ENCODE data around the gene IQSEC3.
"Not testable (repeated sequence)": the region's sequence is repeated elsewhere in the genome, so short reads cannot be mapped to it uniquely, and the experiment has no call there.

IQSEC3 gene

DNA sequence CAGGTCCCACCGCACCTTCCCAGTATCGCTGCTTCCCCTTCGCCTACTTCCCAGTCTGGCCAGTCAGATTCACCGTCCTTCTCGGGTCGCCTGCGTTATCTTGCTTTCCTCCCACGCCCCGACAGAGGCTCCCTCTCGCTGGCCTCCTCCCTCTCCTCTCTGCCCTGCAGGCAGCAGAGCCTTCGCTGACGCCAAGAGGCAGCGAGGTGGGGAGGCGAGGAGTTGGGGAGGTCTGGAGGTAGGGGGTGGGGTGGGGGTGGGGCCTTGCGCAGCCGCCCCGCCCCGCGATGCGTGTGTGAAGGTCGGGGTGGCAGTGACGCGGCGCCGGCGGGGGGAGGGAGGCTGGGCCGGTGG, at the start of gene IQSEC3:
IQSEC3 (plus strand) TSS at position 340 of the 354 bp plus-strand sequence. CDS start 116 bp downstream, outside the sequence.
- not testable (repeated sequence) for DNase-seq

DNA sequence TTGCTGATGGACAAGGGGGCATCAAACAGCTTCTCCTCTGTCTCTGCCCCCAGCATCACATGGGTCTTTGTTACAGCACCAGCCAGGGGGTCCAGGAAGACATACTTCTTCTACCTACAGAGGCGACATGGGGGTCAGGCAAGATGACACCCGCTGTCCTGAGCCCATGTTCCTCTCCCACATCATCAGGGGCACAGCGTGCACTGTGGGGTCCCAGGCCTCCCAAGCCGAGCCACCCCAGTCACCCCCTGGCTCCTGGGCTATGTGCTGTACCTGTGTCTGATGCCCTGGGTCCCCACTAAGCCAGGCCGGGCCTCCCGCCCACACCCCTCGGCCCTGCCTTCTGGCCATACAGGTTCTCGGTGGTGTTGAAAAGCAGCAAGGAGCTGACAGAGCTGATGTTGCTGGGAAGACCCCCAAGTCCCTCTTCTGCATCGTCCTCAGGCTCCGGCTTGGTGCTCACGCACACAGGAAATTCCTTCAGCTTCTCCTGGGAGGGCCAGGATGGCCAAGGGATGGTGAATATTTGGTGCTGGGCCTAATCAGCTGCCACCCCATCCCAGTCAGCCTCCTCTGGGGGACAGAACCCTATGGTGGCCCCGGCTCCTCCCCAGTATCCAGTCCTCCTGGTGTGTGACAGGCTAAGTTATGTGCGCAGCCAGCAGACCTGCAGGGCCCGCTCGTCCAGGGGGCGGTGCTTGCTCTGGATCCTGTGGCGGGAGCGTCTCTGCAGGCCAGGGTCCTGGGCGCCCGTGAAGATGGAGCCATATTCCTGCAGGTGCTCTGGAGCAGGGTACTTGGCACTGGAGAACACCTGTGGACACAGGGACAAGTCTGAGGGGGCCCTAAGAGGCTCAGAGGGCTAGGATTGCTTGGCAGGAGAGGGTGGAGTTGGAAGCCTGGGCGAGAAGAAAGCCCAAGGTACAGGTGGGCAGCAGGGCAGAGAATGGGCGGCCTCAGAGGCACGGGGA, 48.9 kb upstream of the IQSEC3 start:
- not testable (repeated sequence) for DNase-seq

DNA sequence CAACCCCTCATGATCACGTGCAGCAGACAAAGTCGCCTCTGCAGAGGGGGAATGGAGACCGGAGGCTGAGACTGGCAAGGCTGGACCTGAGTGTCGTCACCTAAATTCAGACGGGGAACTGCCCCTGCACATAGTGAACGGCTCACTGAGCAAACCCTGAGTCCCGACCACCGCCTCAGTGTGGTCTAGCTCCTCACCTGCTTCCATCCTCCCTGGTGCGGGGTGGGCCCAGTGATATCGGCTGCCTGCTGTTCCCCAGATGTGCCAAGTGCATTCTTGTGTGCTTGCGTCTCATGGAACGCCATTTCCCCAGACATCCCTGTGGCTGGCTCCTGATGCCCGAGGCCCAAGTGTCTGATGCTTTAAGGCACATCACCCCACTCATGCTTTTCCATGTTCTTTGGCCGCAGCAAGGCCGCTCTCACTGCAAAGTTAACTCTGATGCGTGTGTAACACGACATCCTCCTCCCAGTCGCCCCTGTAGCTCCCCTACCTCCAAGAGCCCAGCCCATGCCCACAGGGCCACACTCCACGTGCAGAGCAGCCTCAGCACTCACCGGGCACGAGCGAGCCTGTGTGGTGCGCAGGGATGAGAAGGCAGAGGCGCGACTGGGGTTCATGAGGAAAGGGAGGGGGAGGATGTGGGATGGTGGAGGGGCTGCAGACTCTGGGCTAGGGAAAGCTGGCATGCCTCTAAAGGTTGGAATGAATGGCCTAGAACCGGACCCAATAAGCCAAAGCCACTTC, 47.6 kb upstream of the IQSEC3 start:
- DNase-seq: not testable (repeated sequence)

DNA sequence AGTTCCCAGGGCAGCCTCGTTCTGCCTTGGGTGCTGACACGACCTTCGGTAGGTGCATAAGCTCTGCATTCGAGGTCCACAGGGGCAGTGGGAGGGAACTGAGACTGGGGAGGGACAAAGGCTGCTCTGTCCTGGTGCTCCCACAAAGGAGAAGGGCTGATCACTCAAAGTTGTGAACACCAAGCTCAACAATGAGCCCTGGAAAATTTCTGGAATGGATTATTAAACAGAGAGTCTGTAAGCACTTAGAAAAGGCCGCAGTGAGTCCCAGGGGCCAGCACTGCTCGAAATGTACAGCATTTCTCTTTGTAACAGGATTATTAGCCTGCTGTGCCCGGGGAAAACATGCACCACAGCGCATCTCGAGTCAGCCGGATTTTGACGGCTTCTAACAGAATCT, 46.7 kb upstream of the IQSEC3 start:
- not testable (repeated sequence) for DNase-seq

DNA sequence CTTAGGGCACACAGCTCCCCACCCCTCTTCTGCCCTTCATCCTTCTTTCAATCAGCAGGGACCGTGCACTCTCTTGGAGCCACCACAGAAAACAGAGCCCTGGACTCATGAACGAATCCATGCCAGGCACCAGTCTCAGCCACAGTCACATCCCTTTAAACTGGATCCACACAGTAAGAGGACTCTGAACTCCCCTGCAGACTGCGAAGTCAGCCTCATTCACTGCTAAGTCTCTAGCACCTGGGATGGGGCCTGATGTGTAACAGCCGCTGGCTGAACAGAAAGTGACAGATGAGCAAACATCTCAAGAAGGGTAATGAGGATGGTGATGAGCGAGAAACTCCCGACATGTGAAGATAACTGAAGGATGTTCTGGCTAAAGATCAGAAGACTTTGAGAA, 45.8 kb upstream of the IQSEC3 start:
- DNase-seq: no peak

DNA sequence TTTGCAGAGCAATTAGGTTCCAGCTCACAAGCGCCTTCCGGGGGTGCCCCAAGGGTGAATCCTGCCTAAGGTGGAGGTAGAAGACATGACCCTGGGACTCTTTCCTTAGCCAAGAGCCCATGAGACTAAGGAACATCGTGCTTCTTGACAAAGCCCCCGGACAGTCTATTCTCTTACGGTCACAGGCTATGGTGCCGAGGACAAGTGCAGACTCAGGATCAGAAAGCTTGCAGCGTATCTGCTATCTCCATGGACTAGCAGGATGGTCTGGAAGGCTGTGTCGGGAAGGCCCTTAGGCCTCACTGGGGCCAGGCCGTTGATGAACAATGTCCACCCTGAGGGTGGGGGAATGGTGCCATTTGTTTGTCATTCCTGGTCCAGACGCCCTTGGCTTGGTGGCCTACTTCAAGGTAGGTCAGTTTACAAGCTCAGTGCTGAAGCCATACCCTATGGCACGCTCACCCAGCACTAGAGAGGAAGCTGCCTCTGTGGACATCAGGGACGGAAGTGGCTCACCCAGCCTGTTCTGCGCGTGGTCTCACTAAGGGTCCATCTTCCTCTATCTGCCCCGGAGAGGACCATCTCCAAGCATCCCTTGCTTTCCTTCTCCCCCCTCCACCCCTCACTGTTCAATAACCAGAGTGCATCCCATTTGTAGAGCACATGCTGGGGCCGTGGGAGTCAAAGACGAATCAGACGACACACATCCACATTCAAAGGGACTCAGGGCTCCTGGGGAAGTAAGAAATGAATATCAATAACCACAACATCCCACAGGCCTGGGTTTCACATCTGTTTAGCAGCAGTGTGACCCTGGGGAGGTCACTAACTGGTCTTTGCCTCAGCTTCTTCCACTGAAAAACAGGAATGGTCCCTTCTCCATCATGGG, 45.0 kb upstream of the IQSEC3 start:
- no peak for DNase-seq

DNA sequence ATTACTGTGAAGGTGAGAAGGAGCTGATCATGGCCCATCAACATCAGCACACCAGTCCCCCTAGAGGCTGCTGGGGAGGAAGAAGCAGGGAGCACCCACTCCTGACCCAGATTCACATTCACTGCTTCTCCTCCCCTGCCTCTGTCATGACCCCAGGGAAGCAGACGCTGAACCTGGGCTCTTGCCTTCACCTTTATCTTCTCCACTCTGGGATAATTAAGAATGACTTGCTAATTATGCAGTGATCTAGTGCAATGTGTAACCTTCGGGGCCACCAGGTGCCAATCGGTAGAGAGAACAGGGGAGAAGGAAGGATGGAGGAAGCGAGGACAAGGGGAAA, 44.4 kb upstream of the IQSEC3 start:
- DNase-seq: no peak

DNA sequence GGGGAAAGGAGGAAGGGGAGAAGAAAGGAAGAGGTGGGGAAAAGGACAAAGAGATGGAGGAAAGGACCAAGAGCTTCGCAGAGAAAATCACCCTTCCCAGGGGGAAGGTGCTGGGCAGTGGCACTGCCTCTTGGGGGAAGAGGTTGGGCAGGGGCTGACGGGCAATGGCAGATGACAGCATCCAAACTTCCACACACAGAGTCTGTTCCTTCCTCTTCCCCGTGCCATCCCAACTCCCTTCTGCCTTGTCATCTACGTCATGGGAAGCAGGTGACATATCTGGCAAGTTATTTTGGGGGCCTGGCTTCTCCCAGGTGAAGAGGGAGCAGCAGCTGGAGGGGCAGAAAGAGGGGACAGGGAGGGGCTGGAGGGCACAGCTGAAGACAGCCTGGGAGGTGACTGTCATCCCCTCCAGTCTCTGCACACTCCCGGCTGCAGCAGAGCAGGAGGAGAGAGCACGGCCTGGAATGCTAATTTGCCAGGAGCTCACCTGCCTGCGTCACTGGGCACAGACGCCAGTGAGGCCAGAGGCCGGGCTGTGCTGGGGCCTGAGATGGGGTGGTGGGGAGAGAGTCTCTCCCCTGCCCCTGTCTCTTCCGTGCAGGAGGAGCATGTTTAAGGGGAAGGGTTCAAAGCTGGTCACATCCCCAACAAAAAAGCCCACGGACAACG, 43.9 kb upstream of the IQSEC3 start:
- no peak for DNase-seq

DNA sequence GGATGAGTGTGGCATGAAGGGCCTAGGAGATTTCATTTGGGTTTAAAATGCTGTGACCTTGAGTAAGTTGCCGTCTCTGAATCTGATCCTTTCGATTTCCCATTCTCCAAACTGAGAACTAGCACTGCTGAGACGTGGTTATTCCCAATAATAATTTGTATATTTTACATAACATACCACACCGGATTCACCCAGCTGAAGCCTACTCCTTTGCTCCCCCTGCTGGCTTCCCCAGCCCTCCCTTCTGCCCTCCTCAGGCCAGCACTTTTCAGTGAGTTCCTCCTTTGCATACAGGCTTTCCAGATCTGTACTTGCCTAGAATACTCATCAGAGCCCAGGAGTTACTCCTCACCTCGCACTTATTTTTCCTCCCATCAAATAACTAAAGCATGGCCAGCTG, 38.7 kb upstream of the IQSEC3 start:
- DNase-seq: not testable (repeated sequence)

DNA sequence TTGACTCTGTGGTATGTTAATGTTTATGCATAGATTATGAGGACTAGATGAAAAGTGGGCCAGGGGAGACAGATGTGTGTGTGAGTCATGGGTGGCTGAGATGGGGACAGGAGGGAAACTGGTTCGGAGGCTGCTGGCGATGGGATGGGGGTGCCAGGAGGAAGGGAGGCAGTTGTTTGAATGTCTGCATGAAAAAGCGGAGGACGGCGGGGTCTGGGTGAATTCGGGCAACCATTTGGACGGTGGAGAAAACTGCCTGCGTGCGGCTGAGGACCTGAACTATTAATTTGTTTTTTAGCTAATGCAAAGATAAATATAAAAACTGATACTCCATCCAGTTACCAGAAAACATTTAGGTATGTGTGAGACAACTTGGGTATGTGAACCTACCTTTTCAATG, 27.8 kb upstream of the IQSEC3 start:
- DNase-seq: not testable (repeated sequence)

DNA sequence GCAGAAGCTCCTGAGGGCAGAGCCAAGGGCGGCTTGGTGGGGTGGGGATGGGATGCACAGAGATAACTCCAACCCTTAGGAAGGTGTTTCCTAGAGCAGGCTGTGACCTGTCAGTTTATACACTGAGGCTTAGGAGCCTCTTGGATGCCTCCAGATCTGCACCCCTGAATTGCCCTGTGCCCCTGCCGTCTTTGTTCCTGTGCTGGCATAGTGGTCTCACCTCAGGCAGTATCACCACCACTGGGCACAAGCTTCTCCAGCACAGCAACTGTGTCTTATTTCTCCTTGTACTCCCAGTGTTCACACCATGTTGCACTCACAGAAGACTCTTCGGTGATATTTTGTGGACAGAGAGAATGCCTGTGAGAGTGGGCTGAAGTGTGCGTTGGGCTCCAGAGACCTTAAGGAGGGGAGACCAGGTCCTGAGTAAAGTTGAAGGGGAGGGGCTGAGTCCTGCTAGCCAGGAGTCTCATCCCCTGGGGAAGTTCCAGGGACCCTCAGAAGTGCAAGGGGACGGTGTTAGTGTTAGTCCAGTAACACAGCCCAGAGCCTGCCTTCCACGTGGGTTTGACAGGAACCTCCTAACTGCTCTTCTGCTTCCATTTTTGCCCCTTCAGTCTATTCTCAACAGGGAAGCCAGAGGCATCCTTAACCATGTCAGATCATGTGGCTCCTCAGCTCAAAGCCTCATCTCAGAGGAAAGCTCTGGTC, 26.9 kb upstream of the IQSEC3 start:
- DNase-seq: not testable (repeated sequence)

DNA sequence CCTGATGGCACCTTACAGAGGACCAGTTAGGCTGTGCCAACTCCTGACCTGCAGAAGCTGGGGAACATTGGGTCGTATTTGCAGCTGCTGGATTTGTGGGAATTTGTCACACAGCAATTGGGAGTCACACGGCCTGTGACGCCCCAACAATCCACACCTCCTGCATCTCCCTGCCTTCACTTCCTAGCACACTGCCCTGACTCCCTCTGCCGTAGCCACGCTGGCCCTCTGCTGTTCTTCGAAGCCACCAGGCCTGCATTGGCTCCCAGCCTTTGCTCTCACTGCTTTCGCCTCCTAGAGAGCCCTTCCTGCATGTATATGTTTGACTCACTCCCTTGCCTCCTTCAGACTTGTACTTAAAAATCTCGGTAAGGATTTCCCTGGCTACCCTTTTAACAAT, 22.2 kb upstream of the IQSEC3 start:
- not testable (repeated sequence) for DNase-seq

DNA sequence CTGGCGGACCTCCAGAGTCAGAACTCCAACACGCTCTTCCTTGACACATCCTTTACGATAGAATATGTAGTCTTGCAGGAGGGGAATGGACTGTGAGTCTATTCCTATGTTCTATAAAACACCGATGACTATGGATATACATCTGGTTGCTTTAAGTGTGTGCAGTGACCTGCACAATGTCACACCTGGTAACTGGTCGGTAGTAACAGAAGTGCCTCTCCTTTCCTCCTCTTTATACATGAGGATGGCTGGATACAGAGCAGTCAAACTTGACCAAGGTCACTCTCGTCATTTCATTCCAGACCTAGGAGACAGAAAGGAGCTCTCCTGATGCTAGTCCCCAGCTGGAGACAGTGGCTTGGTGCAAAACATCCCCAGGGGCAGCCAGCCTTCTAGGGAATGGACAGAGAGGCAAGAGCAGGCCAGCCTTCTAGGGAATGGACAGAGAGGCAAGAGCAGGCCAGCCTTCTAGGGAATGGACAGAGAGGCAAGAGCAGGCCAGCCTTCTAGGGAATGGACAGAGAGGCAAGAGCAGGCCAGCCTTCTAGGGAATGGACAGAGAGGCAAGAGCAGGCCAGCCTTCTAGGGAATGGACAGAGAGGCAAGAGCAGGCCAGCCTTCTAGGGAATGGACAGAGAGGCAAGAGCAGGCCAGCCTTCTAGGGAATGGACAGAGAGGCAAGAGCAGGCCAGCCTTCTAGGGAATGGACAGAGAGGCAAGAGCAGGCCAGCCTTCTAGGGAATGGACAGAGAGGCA, 21.2 kb upstream of the IQSEC3 start:
- DNase-seq: not testable (repeated sequence)

DNA sequence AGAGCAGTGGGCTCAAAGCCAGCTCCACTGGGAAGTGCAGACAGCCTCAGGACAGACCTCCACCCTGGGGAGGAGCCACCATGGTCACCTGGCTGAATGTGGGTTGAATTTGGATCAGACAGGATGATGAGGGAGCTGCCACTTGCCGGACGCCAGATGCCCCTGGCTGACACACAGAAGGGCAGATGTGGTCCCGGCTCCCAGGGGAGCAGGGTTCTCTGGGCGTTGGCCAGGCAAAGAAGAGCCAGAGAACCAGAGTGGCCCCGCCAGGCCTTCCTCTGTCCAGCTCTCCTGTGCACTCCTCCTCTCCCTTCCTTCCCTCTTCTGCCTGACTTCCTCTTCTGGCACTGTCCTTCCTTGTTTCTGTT, 20.6 kb upstream of the IQSEC3 start:
- DNase-seq: not testable (repeated sequence)

DNA sequence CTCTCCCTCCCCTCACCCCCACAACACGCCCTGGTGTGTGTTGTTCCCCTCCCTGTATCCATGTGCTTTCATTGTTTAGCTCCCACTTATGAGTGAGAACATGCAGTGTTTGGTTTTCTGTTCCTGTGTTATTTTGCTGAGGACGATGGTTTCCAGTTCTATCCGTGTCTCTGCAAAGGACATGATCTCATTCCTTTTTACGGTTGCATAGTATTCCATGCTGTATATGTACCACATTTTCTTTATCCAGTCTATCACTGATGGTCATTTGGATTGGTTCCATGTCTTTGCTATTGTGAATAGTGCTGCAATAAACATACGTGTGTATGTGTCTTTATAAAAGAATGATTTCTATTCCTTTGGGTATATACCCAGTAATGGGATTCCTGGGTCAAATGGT, 20.0 kb upstream of the IQSEC3 start:
- DNase-seq: not testable (repeated sequence)

DNA sequence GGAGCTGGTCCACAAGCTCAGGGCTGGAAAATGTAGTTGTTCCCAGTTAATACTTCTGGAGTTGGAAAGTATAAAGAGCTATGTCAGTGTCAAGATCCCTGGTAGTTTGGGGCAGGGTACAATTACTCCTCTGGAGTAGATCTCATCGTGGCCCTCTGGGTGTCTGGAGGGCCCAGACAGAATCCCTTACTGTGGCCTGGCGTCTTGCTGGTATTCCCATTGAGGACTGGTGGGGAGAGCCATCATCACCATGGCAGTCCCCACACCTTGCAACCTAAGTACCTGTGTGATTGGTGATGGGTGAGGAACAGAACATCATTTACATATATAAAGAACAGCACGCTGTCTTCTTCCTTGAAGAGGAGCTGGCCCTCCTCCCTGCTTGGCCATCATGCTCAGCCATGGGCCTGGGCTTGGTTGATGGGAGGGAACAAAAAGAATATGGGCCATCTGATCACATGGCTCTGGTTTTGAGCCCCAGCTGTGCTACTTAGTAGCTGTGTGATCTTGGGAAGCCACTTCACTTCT, 18.8 kb upstream of the IQSEC3 start:
- not testable (repeated sequence) for DNase-seq

DNA sequence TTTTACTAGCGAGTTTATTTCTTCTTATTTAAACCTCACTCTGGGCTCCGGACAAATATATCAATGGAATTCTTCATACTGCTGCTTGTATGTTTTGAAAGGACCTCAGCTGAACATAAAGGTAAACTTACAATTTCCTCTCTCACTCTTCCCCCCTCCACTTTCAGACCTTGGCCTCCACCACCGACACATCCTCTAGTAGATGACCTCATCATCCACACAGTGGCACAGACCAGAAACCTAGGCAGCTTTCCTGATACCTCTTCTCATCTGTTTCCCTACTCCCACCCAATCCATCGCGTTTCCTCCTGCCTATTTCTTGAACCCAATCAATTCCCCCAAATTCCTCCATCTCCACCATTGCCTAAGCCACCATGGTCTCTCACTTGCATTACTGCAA, 17.4 kb upstream of the IQSEC3 start:
- DNase-seq: not testable (repeated sequence)

DNA sequence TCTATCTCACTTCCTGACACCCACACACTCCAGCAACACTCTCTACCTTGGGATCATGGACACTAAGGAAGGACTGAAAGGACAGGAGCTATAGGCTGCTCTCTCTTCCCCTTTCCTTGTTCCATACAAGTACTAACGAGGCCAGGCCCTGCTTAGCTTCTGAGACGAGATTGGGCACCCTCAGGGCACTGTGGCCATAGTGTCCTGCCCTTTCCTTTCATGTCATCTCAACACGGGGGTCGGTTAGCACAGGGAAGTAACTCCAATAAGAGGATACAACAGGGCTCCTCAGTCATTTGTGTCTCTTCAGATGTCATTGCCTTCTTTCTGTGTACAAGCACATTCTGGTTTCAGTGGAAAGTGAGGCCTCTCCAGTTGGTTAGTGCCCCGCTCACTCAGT, 15.5 kb upstream of the IQSEC3 start:
- DNase-seq: not testable (repeated sequence)

DNA sequence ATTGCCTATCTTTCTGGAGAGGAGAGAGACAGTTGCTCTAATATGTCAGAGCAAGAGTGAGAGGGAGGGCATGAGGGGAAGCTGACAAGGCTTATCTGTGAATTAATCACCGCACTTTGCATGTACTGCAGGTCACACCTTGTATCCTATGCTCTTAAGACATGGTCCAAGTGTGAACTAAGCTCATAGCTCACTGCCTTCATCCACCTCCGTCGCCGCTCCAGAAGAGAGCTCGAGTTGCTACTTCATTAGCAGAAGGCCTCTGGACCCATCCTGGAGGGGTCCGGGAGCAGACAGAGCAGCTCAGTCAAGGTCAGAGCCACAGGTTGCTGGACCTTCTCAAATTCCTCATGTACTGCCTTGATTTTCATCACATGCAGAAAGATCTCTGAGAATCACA, 14.6 kb upstream of the IQSEC3 start:
- not testable (repeated sequence) for DNase-seq

DNA sequence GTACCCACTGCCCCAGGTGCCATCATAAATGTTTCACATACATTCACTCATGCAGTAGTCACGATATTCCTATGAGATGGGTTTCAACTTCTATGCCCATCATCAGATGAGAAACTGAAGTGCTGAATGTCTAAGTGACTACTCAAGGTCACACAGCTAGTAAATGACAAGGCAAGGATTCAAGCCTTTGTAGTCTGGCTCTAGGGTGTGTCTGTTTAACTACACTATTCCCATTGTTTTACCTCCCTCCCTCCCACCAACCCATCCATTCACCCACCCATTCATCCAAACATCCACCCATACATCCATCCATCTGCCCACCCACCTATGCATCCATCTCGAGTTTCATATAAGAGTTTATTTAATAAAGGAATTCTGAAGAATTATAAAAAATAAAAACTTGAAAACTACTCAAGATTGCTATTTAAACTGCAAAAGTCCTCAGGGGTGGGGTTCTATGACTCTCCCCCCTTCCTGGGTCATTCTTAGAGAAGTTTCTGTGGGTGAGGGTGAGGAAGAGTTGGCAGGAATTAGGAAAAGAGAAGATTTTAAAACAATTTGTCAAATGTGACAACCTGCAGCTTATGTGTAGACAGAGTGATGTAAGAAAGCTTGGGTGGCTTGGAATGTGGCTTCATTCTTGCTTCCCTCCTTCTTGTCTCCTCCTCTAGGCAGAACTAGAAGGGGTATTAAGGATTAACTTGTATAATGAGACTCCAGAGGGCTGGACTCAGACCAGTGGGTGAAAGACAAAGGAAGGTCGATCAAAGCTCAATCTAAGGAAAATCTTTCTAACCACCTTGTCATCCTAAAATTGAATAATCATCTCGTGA, 13.4 kb upstream of the IQSEC3 start:
- not testable (repeated sequence) for DNase-seq
